Cardiac fibroblast (primary cell): Measurements from ENCODE around the gene HMGB2.
A peak's percentile ranks its signal among the peaks of the same experiment; 100 is the strongest.

Experiments used
- DNase-seq, 2 donors: peaks; one replicate each; pipeline versions ENCODE4 v3.0.0 to v3.0.0-alpha.2; 2010; ENCODE audit warnings: low read depth in 2 of 2
- H3K4me3 ChIP-seq, 2 donors: replicated peaks in 1 of 2; 1 replicate in 1 of 2; 2 replicates in 1 of 2; pipeline ENCODE4 v1.5.1; 2011; ENCODE audit warnings: low read depth in 2 of 2, low read length in 2 of 2, mild to moderate bottlenecking in 2 of 2, moderate library complexity in 1 of 2
- TF ChIP-seq, protein P1 (sequence below): IDR thresholded peaks from one replicate; pipeline ENCODE4 v1.5.1; 2011; ENCODE audit warnings: low read depth, mild to moderate bottlenecking, low read length, inconsistent platforms

Gene HMGB2

DNA sequence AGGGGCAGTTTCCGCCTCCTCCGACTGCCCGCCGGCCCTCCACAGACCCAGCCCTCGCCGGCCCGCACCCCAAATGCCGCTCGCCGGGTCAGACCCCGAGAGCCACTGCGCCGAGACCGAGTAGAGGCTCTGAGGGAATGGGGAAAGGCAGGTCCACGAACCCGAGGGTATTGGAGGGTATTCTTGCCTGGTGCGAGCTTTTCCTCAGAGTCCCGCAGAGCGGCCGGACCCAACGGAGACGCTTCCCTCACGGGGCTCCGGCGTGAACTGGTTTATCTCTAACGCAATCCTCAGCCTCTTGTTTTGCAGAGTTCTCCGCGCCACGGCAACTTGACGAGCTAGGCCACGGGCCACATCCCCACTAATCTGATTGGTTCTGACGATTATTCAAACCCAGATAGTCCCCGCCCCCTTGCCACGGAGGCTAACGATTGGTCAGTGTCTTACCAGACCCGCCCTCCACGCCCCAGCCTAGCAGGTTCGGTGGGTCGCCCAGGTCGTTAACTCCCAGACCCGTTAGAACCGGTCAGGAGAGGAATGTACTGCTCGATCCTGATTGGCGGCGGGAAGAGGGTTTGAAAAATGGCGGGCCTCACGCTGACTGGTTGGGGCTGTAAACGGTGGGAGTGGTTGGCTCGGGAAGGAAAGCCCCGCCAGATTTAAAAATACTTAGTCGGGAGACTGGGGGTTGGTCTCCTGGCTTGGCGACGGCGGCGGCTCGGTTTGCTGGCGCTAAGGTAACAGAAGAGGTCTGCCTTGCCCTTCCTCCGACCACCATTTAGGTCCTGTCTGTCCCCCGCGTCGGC, at the start of gene HMGB2:
HMGB2 (minus strand) TSS at position 274 of the 806 bp plus-strand sequence. CDS start 709 bp downstream, outside the sequence.
- DNase-seq, result peak; percentile 100
- H3K4me3 ChIP-seq, result peak within 1 kb of the TSS; percentile 94 to 100

DNA sequence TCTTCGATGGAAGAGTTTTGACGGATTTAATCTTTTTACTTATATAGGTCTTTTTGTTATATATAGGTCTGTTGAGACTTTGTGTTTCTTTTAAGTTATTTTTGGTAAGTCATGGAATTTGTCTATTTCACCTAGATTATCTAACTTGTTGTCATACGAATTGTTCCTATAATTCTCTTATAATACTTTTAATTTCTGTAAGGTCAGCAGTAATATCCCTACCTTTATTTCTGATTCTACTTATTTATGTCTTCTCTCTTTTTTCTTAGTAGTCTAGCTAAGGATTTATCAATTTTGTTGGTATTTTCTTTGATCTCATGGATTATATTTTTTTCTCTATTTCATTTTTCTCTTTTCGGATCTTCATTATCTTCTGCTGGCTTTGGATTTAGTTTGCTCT, 48.2 kb upstream of the HMGB2 start:
- no peak for DNase-seq
- TF ChIP-seq, protein P1, sequence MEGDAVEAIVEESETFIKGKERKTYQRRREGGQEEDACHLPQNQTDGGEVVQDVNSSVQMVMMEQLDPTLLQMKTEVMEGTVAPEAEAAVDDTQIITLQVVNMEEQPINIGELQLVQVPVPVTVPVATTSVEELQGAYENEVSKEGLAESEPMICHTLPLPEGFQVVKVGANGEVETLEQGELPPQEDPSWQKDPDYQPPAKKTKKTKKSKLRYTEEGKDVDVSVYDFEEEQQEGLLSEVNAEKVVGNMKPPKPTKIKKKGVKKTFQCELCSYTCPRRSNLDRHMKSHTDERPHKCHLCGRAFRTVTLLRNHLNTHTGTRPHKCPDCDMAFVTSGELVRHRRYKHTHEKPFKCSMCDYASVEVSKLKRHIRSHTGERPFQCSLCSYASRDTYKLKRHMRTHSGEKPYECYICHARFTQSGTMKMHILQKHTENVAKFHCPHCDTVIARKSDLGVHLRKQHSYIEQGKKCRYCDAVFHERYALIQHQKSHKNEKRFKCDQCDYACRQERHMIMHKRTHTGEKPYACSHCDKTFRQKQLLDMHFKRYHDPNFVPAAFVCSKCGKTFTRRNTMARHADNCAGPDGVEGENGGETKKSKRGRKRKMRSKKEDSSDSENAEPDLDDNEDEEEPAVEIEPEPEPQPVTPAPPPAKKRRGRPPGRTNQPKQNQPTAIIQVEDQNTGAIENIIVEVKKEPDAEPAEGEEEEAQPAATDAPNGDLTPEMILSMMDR, result no peak
- H3K4me3 ChIP-seq, result no peak overlapping the region

More for the DNA sequence above, at the start of gene HMGB2:
- TF ChIP-seq, protein P1, result no peak

DNA sequence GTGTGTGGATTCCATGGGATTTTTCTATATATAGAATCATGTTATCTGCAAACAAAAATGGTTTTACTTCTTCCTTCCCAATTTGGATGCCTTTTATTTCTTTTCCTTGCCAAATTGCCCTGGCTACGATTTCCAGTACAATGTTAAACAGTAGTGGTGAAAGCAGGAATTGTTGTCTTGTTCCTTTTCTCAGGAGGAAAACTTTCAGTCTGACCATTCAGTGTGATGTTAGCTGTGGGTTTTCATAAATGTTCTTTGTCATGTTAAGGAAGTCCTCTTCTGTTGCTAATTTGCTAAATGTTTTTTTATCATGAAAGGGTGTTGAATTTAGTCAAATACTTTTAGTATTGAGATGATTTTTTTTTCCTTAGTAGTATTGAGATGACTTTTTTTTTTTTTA, 47.5 kb upstream of the HMGB2 start:
- TF ChIP-seq, protein P1, result no peak
- H3K4me3 ChIP-seq, result no peak overlapping the region
- DNase-seq, result peak in 1 of 2 donors; percentile 50

DNA sequence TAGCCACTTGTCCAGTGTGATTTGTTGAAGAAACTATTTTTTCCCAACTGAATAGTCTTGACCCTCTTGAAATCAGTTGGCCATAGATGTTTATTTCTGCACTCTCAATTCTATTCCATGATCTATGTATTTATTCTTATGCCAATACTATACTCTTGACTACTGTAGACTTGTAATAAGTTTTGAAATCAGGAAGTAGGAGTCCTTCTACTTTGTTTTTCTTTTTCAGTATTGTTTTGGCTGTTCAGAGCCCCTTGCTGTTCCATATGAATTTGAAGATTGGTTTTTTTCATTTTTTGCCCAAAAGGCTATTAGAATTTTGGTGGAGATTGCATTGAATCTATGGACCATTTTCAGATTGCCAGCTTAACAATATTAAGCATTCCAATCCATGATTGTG, 46.8 kb upstream of the HMGB2 start:
- no peak for DNase-seq
- TF ChIP-seq, protein P1, result no peak
- H3K4me3 ChIP-seq, result no peak overlapping the region

DNA sequence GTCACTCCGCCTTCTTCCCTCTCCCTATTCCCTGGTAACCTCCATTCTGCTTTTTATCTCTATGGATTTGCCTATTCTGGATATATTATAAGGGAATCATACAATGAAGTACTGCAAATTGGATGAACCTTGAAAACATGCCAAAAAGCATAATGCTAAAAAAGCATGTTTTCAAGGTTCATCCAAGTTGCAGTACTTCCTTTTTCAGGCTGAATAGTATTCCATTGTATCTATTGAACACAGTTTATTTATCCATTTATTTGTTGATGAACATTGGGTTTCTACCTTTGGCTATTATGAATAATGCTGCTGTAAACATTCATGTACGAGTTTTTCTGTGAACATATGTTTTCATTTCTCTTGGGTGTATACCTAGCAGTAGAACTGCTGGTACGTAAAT, 45.8 kb upstream of the HMGB2 start:
- TF ChIP-seq, protein P1, result no peak
- H3K4me3 ChIP-seq, result no peak overlapping the region
- DNase-seq, result no peak

DNA sequence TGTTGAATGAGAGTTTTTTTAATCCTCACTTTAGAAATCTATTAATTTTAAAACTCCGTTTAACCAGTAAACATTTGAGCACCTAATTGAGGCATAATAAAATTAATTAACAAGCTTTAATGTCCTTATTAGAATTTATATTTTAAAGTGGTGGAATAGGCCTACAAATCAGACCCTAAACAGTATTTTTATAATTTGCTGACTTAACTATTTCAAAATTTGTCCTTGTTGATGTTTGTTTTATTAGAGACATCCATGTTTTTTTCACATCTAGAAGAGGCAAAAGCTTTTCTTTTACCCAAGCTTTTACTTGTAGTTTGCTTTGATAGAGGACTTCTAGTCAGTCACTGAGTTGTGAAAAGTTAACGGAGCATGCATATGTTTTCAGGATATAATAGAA, 40.4 kb upstream of the HMGB2 start:
- TF ChIP-seq, protein P1, result no peak
- H3K4me3 ChIP-seq, result no peak overlapping the region
- no peak for DNase-seq
